Measurements from ENCODE around the gene AEBP1.

AEBP1 gene

DNA sequence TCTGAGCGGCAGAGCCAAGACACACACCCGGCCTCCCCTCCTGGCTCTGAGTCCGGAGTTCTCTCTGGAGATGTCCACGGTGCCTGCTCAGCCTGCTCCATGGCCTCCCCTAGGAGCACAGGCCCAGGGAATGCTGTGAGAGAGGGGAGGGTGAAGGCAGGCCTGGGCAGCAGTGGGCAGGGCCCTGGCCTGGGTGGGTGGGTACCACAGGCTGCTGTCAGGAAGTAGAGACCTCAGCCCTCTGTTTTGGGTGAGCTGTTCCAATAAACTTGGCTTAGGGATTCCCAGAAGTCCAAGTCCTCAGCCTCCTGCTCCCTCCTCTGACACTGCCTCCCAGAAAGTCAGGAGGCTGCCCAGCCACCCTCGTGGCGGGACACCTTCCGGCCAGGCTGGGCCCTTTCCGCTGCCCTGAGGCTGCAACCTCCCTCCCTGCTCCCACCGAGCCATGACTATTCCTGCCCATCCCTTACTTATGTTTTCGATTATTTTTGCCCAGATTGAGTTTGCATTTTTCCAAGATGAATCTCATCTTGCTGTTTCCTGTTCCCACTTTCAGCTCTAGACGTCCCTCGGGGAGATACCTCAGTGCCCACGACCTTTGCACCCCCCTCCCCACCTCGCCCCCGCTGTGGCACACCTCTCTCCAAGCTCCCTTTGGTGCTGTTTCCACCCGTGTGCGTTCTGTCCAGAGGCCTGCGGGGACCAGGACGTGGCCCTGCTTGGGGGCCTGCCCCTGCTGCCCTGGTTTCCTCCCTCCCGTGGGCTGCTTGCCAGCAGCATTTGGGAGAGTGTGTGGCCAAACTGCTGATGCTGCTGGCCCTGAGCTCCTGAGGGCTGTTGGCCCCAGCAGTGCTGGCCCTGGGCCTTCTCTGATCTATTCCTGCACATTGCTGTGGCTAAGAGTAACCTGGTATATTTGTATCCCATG is 16.0 kb upstream of the AEBP1 start:
- DNase-seq, result no peak

DNA sequence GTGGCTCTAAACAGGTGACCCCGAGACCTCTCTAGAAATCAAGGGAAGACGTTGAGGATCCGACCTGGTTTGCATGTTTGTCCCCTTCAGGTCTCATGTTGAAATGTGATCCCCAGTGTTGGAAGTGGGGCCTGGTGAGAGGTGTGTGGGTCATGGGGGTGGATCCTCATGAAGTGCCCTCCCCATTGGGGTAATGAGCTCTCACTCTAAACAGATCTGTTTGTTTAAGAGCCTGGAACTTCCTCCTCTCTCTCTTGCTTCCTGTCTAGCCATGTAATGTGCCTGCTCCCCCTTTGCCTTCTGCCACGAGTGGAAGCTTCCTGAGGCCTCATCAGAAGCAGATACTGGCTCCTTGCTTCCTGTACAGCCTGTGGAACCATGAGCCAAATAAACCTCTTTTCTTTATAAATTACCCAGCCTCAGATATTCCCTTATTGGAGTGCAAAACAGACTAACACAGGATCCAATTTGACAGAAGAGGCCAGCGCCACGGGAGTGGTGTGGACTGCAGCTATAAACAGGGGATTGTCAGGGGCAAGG is 11.0 kb upstream of the AEBP1 start:
- DNase-seq, result no peak

DNA sequence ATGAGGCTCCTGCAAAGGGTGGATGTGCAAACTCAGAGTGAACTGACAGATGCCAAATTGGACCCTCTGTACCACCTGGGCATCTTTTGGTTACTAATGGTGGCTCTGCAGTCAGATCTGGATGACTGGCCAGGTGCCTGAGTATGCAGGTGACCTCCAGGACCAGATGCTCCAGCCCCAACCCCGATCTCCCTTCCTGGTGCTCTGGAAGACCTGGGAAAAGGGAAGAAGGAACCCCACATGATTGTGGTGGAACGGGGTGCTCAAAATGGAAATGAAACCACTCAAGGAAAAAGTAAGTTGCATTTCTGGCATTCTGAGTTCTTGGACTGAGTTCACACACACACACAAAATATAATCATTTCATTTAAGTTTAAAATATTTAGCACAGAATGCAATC is 9.8 kb upstream of the AEBP1 start:
- no peak for DNase-seq

DNA sequence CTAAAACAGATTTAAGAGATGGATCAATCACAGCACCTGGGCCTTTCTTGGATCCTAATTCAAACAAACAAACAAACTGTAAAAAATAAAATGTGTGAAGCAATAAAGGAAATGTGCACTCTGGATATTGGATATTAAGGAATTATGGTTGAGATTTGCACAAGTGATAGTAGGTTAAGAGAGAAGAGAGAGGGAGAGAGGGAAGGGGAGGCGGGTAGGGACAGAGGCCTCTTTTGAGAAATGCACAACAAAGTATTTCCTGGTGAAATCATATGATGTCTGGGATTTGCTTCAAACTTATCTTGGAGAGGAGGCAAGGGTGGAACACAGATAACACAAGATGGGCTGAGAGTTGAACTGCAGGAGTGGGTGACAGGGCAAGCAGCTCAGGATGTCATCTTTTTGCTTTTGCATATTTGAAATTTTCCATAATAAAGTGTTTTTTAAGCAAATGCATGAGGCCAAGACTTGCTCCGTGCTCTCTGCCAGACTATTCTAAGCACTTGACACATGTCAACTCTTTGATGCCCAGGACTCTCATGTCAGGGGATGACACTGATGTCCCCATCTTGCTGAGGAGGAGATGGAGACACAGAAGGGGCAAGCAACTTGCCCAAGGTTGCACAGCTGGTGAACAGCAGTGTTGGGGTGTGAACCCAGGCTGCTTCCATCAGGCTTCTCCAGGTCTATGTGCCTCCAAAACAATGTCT is 9.1 kb upstream of the AEBP1 start:
- DNase-seq, result no peak

DNA sequence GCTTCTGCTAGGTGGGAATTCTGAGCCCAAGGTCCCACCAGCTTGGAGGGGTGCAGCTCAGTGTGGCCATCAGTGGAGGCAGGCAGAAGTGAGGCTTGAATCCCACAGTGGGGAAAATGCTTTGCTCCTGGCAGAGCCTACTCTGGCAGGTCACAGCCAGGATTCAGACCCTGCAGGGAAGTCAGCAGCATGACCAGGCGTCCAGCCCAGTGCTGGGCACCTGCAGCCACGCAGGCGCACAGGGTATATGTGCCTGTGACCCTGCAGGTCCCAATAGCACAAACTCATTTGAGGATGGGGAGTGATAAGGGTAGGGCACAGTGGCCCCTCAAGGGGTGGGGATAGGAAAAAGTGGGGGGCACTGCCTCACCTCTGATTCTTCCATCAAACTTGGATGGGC is 8.4 kb upstream of the AEBP1 start:
- DNase-seq, result no peak

DNA sequence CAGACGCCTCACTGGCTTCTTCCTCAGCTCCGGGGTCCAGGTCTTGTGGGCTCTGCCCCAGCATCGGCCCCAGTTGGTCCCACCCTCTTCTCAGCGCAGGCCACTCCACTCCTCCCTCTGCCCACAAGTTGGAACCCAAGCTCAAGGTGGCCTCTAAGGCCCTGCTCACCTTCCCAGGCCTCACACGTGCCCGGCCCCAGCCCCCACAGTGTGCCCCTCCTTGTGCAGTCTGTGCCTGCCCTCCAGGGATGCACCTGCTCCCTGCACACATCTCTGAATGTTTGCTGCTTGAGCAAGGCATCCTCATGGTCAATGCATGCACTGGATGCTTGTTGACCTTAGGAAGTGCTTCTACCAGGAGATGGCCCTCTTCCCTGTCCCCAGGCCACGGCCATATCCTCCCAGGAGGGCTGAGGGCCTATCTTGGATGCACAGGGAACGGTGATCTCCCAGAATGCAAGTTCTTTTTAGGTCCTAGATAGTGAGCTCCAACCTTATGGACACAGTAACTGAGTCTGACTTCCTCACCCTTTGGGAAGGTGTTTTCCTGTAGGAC is 7.7 kb upstream of the AEBP1 start:
- DNase-seq, result no peak

DNA sequence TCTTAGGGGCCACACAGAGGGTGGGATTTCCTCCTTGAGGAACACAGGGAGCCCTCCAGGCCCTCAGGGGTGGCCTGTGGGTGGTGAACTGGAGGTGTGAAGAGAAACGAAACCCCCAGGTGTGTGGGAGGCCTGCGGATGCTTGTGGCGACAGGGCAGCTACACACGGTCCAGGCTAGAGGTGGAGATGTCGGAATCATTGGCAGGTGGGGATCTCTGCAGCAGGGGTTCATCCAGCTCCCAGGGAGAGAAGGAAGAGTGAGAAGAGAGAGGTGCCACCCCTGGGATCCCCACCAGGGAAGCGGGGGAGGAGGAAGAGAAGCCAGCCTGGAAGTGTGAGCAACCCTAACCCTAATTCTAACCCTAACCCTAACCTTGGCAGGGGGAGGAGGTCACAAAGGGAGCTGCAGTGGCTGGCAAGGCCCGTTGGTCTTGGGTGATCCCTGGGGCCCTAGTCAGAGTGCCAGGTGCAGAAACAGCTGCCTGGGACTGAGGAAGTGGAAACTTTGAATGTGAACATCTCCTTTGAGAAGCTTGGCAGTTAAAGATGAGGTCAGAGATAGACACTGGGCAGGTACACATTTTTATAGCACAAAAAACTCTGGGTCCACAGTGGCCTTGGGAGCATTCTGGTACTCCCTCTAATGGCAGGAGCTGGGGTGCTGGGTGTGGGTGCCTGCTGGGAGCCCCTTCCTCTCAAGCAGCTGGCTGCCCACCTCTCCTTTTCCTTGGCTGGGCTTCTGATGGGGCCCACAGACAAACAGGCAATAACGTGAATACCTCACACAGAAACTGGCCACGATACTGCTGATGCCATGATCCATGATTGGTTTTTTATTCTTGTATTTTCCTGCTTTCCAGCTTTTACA is 6.8 kb upstream of the AEBP1 start:
- DNase-seq, result peak in 1 of 2 experiments; percentile 26

DNA sequence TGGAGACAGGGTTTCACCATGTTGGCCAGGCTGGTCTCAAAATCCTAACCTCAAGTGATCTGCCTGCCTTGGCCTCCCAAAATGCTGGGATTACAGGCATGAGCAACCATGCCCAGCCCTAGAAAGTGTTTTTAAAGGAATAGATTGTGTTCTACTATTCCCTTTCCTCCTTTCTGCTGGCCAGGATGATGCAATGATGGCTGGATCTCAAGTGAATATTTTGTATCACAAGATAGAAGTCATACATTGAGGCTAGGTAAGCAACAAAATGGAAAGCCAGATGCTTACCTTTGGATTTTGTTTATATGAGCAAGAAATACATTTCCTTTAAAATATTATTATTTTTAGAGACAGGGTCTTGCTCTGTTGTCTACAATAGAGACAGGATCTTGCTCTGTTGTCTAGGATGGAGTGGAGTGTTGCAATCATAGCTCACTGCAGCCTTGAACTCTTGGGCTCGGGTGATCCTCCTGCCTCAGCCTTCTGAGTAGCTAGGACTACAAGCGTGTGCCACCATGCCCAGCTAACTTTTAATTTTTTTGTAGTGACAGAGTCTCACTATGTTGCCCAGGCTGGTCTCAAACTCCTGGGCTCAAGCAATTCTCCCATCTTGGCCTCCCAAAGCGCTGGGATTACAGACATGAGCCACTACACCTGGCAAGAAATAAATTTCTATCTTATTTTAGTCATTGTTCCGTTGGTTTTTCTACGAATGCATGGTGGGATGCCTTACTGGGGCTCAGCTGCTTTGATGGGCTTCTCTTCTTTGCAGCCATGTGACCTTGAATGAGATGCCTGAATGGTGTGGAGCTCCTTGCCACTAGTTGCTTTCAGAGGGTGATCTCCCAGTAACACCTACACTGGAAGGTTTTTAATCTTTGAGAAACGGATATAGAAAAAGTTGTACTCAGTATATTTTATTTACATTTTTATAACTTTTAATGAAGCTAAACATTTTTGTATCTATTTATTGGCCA is 5.8 kb upstream of the AEBP1 start:
- no peak for DNase-seq

DNA sequence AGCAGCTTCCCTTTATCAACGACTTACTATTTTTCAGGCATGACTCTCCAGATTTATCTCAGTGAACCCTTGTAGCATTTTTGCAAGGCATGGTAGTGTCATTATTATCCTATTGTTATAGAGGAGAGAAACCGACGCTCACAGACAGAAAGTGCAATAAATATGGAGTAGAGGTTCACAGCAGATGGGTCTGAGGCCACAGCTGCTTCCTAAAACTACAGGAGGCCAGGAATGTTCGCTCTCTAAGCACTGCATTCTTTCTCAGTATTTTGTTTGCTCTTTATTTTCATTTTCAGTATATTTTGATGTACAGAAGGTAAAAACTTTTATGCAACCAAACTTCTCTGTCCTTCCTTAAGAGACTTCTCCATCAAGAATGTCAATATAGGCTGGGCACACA is 4.5 kb upstream of the AEBP1 start:
- DNase-seq, result no peak

DNA sequence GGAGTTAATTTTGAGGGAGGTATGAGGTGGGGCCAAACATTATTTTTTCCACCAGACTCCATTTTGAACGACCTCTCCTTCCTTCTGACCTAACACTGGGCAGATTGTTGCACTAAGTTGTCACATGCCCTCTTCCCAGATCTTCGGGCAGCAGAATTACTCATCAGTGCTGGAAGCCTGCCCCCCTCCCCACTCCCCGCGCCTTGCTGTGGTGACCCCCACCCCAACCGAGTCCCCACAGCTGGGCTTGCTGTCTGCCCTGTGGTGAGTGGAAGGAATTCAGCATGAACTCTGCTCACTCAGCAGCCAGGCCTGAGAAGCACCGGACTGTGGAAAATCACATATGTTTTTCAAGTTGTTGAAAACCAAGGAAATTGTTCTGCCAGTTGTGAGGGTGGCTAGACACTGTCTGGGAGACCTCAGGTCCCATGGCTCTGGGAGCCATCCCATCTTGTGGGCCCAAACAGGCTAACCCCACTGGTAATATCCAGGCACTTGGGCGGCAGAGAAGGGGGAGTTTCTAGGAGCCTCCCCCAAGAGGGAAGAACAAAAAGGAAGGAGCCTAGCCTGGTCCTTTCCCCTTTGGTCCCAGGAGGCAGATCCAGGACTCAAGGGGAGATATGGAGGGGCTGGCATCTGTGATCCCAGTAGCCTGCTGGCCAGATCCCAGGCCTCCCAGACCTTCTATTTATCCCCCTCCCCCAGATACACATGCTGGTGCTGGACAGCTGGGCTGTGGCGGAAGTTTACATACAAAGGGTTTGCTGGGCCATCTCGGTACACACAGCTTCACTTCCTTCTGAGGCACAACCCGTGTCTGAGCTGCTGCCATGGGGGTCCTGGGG is 3.5 kb upstream of the AEBP1 start:
- no peak for DNase-seq

DNA sequence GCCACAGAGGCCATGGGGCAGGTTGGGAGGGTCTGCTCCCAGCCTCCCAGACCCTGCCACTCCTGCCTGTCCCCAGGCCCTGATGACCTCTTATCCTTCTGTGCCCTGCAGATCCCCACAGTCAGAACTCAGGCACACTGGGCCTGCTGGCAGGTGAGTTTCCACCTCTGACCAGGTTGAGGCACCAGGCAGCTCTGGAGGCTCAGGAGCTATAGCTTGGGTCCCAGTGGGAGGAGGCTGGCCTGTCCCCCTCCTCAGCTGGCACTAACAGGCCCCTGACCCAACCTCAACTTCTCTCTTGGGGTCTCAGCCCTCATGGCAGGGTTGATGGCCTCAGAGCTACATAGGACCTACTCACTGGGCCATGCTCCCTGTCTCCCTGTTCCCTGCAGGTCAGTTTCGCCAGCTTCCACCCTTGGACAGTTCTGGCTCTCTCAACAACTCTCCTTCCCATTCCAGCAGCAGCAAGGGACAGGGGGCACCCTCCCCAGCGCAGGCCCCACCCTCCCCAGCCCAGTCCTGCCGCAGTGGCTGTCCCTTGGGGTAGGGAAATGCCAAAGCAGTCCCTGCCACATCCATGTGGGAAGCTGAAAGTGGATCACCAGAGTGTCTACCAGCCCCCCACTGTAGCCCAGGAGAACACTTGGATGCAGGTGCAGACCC is 2.7 kb upstream of the AEBP1 start:
- DNase-seq, result no peak

DNA sequence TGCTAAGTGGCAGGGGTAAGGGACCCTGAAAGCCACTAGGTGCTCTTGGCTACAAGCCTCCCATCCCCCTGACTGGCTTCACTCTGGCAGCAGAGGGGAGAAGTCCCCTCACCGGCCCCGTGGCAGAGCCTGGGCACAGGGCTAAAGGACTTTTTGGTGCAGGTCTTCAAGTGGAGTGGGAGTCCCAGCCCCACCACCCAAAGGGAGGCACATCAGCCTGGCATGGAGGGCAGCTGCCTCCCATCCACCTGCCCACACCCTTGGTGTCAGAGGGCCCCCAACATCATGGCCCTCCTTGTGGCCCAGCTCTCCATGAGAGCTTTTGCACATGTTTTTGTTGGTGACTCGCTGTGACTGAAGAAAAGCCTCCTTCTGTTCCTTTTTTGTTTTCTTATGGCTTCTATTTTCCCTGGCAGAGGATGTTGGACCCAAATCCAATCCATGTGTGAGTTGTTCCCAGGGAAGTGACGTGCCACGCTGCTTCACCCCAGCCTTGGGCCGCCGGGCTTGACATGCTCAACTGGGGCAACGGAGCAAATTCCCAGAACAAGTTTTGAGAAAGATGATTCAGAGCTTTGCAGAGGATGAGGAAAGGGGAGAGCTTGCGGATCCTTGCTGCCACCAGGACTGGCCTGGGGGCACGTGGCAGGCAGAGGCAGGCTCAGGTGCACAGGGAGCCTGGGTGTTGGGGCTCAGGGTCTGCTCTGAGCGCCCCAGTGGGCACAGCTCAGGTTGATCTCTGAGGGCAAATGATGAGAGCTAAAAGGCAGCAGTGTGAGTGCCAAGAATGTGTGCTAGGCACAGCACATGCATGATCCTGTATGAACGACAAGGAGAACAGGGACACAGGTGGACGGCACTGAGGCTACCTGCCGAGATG is 1.9 kb upstream of the AEBP1 start:
- no peak for DNase-seq

DNA sequence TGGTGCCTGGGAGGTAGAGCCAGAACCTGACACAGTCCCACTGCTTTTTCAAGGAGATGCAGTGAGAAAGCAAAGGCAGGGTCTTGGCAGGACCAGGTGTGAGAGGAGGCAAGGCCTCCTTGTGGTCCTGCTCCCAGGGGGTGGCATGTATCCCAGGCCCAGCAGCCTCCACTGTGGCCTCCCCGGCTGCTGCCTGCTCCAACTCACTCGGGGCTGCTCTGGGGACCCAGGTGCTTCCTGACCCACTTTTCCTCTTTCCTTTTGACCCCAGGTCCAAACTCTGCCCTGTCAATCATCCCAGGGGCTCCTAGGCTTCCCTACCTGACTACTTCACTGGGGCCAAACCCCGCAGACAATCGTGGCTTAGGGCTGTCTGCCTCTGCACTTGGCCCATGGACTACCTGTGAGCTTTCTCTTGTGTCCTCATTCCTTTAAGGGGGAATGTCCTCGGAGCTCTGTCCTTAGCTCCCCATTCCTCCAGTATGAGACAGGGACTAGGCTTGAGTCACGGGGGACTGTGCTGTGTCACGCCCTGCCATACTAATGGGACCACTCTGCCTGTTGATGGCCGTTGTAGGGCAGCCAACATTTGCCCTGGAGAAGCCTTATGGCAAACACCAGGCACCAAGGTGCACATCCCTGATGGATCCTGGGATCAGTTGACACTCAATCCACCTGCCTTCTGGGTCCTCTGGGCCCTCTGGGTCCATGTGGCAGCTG is 1.1 kb upstream of the AEBP1 start:
- DNase-seq, result no peak

DNA sequence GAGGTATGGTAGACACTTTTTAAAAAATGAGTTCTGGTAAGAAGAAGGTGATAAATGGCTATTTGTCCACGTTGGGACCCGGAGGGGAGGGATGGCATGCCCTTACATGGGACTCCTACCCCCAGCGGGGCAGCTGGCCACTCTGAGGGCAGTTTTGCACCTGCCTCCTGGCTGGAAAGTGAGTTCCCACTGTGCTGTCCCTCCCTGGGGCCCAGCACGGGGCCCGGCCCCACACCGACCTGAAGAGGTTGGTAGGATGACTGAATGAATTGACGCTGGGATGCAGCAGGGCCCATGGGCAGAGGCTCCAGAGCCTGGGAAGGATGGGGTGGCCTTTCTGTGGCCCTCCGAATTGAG is 601 bp upstream of the AEBP1 start:
- DNase-seq, result no peak

DNA sequence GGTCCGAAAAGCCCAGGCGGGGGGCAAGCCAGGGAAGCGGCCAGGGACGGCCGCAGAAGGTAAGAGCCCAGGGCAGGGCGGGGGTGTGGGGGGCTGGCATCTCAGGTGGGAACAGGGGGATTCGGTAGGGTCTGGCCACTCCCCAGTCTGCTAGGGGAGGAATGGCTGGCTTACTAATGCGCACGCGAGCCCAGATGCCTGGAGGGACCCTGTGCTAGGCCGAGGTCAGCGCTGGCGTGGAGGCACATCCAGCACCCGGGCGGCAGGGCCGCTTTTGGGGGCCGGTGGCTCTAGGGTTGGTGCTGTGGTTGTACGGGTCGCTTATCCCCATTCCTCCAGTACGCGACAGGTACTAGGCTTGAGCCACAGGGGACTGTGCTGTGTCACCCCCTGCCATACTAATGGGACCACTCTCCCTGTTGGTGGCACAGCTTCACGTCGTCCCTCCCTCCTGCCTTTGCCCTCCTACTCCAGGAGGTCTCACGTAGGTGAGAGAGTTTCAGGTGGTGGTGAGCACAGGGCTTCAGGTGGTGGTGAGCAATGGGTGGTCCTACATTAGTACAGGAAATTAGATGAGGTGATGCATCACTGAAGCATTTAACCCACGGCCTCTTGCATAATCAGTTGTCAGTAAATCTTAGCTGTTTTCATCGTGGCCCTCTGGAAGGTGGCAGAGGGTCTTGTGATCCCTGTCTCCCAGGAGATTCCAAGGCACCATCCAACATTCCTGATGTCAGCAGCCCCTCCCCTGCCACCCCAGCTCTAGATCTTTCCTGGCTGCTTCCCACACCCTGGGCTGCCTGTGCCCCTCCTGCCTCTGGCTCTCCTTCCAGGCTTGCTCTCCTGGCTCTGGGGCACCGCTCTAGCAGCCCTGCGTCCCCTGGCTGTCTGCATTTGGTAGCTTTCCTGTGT is 971 bp downstream of the AEBP1 start:
- no peak for DNase-seq

DNA sequence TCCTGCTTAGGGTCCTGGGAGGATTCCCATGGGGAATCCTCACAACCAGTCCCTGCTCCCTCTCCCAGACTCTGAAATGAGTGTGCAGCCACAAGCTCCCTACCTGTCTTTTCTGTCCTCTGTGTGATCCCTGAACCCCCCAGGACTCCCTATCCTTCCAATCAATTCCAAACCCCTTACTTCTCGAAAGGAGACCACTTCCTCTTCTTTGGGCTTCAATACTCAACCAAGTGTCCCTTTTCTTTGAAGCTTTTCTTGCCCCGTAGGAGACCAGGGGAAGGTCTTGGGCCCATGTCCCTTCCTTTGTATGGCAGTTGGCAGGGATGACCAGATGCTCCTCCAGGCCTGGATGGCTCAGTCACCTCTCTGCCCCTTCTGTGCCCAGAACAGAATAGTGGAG is 1.7 kb downstream of the AEBP1 start:
- DNase-seq, result peak in 1 of 2 experiments; percentile 17
